ENCODE measurements around the gene WDR64. TPM values are rescaled to one million over a fixed set of nuclear protein-coding genes. Genes with fewer than 3 reads are reported as not detected.

WDR64 gene
- total and polyA plus RNA-seq, 2 of the 13 experiments (the other 11 are each of a cell fraction or from before 2014, with no cell fraction given), result not detected

DNA sequence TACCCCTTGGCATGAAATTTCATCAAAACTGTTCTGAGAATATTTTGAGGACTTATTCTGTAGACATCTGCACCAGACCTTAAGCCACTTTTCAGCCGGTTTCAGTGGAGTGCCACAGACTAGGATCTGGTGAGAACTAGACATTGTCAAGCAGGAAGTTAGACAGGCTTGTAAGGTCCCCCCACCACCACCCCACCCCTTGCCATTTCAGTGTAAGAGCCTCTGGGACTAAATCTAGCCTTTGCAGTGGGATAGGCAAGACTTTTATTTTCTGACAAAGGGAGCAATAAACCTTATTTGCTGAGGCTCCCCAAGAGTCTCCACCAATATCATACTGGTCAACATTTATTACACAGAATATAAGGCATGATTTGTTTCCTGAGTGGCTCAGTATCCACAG lies 118.0 kb downstream of the WDR64 start (continued):
- TF ChIP-seq, protein P1, sequence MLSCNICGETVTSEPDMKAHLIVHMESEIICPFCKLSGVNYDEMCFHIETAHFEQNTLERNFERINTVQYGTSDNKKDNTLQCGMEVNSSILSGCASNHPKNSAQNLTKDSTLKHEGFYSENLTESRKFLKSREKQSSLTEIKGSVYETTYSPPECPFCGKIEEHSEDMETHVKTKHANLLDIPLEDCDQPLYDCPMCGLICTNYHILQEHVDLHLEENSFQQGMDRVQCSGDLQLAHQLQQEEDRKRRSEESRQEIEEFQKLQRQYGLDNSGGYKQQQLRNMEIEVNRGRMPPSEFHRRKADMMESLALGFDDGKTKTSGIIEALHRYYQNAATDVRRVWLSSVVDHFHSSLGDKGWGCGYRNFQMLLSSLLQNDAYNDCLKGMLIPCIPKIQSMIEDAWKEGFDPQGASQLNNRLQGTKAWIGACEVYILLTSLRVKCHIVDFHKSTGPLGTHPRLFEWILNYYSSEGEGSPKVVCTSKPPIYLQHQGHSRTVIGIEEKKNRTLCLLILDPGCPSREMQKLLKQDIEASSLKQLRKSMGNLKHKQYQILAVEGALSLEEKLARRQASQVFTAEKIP (CRISPR knock-in tag; IDR thresholded peaks at IDR 0.05; ENCODE audit: borderline replicate concordance), result no peak
- TF ChIP-seq CREB1 (IDR thresholded peaks at IDR 0.05) (no peak), CREB1 (CRISPR knock-in tag; IDR thresholded peaks at IDR 0.05) (no peak), CENPT (CRISPR knock-in tag; IDR thresholded peaks at IDR 0.05; ENCODE audit: low read depth) (no peak), IRF2 (CRISPR knock-in tag; IDR thresholded peaks at IDR 0.05) (no peak)
- TF ChIP-seq, protein P2, sequence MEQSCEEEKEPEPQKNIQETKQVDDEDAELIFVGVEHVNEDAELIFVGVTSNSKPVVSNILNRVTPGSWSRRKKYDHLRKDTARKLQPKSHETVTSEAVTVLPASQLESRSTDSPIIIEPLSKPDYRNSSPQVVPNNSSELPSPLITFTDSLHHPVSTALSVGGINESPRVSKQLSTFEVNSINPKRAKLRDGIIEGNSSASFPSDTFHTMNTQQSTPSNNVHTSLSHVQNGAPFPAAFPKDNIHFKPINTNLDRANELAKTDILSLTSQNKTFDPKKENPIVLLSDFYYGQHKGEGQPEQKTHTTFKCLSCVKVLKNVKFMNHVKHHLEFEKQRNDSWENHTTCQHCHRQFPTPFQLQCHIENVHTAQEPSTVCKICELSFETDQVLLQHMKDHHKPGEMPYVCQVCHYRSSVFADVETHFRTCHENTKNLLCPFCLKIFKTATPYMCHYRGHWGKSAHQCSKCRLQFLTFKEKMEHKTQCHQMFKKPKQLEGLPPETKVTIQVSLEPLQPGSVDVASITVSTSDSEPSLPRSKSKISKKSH (CRISPR knock-in tag; IDR thresholded peaks at IDR 0.05; ENCODE audit: borderline replicate concordance), result no peak
- TF ChIP-seq, protein P3, sequence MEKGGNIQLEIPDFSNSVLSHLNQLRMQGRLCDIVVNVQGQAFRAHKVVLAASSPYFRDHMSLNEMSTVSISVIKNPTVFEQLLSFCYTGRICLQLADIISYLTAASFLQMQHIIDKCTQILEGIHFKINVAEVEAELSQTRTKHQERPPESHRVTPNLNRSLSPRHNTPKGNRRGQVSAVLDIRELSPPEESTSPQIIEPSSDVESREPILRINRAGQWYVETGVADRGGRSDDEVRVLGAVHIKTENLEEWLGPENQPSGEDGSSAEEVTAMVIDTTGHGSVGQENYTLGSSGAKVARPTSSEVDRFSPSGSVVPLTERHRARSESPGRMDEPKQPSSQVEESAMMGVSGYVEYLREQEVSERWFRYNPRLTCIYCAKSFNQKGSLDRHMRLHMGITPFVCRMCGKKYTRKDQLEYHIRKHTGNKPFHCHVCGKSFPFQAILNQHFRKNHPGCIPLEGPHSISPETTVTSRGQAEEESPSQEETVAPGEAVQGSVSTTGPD (CRISPR knock-in tag; IDR thresholded peaks at IDR 0.05), result no peak

DNA sequence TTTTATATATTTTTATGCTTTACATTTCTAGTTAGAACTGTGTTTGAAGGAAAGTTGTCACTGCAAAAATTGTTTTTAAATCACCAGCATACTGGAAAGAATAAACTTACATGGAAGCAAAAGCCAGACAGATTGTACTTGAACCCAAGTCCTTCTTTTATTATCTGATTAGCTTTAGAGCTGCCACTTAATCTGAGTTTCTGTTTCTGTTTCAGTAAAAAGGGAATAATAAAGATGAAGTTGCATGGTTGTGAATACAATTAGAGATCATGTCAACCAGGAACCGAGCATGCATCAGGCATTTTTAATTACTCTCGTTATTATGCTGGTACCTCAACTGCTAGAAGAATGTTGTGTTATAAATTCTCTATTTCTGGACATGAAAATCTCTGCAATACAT lies 119.0 kb downstream of the WDR64 start:
- 1% methylated on average over 2 of the region's 2 CpGs for WGBS (ENCODE audit: low lambda C conversion rate)
- FAIRE-seq (no peak), ATAC-seq (no peak), DNase-seq (ENCODE audit: low spot score) (no peak)
- BruUV-seq (replicated peaks), result no TSS peak
- in situ Hi-C loops (cut with HindIII; ENCODE audit: extremely low pct_ligation_motif_present, low pct_unique_long_range_greater_than_20kb) (no loop called here), intact Hi-C loops (cut with micrococcal nuclease; ENCODE audit: unreplicated experiment) (no loop called here)
- Histone ChIP-seq H3K27me3 (ENCODE audit: control insufficient read depth in 1 of 2, insufficient read depth in 2 of 2, low read length in 2 of 2) (no peaks in the 10 kb centered on the region), H3K79me2 (ENCODE audit: insufficient read depth, low read length) (no peaks in the 10 kb centered on the region), H3K4me3 (replicated peaks in 1 of 3; ENCODE audit: insufficient read depth in 1 of 3, low read depth in 2 of 3, low read length in 3 of 3) (no peak overlapping the region), H3K36me3 (replicated peaks in 1 of 2; ENCODE audit: control insufficient read depth in 1 of 2, insufficient read depth in 2 of 2, low read length in 2 of 2) (no peaks in the 10 kb centered on the region), H3K9ac (ENCODE audit: insufficient read depth, low read depth, low read length) (no peak overlapping the region), H3K27ac (ENCODE audit: extremely low read length, insufficient read depth, low read length) (no peak overlapping the region), H3K9me3 (ENCODE audit: low read length) (no peaks in the 10 kb centered on the region), H4K20me1 (ENCODE audit: insufficient read depth, low read length) (no peaks in the 10 kb centered on the region), H2AFZ (ENCODE audit: low read length) (no peak overlapping the region), H3K4me2 (ENCODE audit: low read depth, low read length) (no peak overlapping the region), H3K4me1 (ENCODE audit: insufficient read depth, low read length) (no peaks in the 10 kb centered on the region)
- ChIA-PET CTCF (ENCODE audit: low intra/inter-chr PET ratio, low total read pairs) (no interaction called here), POLR2A (no interaction called here)
- TF ChIP-seq, protein P4, sequence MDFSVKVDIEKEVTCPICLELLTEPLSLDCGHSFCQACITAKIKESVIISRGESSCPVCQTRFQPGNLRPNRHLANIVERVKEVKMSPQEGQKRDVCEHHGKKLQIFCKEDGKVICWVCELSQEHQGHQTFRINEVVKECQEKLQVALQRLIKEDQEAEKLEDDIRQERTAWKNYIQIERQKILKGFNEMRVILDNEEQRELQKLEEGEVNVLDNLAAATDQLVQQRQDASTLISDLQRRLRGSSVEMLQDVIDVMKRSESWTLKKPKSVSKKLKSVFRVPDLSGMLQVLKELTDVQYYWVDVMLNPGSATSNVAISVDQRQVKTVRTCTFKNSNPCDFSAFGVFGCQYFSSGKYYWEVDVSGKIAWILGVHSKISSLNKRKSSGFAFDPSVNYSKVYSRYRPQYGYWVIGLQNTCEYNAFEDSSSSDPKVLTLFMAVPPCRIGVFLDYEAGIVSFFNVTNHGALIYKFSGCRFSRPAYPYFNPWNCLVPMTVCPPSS (IDR thresholded peaks at IDR 0.05), result no peak
- no peak for TF ChIP-seq NONO (IDR thresholded peaks at IDR 0.05)
- TF ChIP-seq NONO (CRISPR knock-in tag; conservative IDR thresholded peaks at IDR 0.05), result no peak
- TF ChIP-seq, protein P5, sequence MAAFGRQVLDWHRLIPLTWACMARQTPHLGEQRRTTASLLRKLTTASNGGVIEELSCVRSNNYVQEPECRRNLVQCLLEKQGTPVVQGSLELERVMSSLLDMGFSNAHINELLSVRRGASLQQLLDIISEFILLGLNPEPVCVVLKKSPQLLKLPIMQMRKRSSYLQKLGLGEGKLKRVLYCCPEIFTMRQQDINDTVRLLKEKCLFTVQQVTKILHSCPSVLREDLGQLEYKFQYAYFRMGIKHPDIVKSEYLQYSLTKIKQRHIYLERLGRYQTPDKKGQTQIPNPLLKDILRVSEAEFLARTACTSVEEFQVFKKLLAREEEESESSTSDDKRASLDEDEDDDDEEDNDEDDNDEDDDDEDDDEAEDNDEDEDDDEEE (CRISPR knock-in tag; IDR thresholded peaks at IDR 0.05), result no peak
- TF ChIP-seq, protein P6, sequence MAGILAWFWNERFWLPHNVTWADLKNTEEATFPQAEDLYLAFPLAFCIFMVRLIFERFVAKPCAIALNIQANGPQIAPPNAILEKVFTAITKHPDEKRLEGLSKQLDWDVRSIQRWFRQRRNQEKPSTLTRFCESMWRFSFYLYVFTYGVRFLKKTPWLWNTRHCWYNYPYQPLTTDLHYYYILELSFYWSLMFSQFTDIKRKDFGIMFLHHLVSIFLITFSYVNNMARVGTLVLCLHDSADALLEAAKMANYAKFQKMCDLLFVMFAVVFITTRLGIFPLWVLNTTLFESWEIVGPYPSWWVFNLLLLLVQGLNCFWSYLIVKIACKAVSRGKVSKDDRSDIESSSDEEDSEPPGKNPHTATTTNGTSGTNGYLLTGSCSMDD (CRISPR knock-in tag; IDR thresholded peaks at IDR 0.05), result no peak
- TF ChIP-seq, protein P7, sequence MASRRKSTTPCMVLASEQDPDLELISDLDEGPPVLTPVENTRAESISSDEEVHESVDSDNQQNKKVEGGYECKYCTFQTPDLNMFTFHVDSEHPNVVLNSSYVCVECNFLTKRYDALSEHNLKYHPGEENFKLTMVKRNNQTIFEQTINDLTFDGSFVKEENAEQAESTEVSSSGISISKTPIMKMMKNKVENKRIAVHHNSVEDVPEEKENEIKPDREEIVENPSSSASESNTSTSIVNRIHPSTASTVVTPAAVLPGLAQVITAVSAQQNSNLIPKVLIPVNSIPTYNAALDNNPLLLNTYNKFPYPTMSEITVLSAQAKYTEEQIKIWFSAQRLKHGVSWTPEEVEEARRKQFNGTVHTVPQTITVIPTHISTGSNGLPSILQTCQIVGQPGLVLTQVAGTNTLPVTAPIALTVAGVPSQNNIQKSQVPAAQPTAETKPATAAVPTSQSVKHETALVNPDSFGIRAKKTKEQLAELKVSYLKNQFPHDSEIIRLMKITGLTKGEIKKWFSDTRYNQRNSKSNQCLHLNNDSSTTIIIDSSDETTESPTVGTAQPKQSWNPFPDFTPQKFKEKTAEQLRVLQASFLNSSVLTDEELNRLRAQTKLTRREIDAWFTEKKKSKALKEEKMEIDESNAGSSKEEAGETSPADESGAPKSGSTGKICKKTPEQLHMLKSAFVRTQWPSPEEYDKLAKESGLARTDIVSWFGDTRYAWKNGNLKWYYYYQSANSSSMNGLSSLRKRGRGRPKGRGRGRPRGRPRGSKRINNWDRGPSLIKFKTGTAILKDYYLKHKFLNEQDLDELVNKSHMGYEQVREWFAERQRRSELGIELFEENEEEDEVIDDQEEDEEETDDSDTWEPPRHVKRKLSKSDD (CRISPR knock-in tag; IDR thresholded peaks at IDR 0.05; ENCODE audit: low read depth), result no peak
